Panc1 (cell line): ENCODE data around the gene BBC3. TPM values are rescaled to one million over a fixed set of nuclear protein-coding genes. Genes with fewer than 3 reads are reported as not detected.

Experiments
- ATAC-seq: fragments of 200-7000 bp; cut with Tn5 transposase; 2 replicates; pipeline ENCODE4 v1.9.1; 2020; ENCODE audit warnings: mild to moderate bottlenecking, moderate library complexity
- BruUV-seq: library from RNA; stranded (reverse); fragments of 400-500 nt; replicated peaks from 2 replicates; lab custom pipeline; 2021; lab: Mats Ljungman, UMichigan
- CTCF ChIA-PET: fragments of 300-600 bp; sonication (Branson Sonifier 250); formaldehyde crosslinking; loops from one replicate; lab custom pipeline; 2022; ENCODE audit warnings: antibody characterized with exemption; lab: Charles Lee
- POLR2A ChIA-PET: fragments of 300-600 bp; sonication (Branson Sonifier 250); formaldehyde crosslinking; loops from one replicate; lab custom pipeline; 2022; ENCODE audit warnings: antibody characterized with exemption; lab: Charles Lee
- DNase-seq: peaks from one replicate; pipeline ENCODE4 v3.0.0-alpha.2; 2010; ENCODE audit warnings: low read depth, low spot score
- H3K27ac ChIP-seq: 2 replicates; pipeline ENCODE4 v1.5.1; 2011; ENCODE audit warnings: mild to moderate bottlenecking, low read length, inconsistent platforms
- H3K27me3 ChIP-seq: fragments of 200-500 bp; sonication (Bioruptor generic); 2 replicates; pipeline ENCODE4 v1.6.0; 2014; ENCODE audit warnings: low read length, inconsistent platforms; ENCODE audit not compliant: control insufficient read depth, insufficient read depth
- H3K36me3 ChIP-seq: fragments of 200-500 bp; sonication (Bioruptor generic); 2 replicates; pipeline ENCODE4 v1.5.1; 2014; ENCODE audit warnings: inconsistent platforms, mild to moderate bottlenecking, low read length, moderate library complexity; ENCODE audit not compliant: control insufficient read depth, insufficient read depth
- H3K4me1 ChIP-seq: 2 replicates; pipeline ENCODE4 v1.5.1; 2011; ENCODE audit warnings: inconsistent platforms, mild to moderate bottlenecking, low read length, moderate library complexity; ENCODE audit not compliant: control insufficient read depth, insufficient read depth
- H3K4me3 ChIP-seq, 2 experiments: 2 replicates each; pipeline ENCODE4 v1.5.1; 2011 to 2012; ENCODE audit warnings: low read depth in 2 of 2, low read length in 2 of 2, mild to moderate bottlenecking in 2 of 2, inconsistent platforms in 1 of 2, moderate library complexity in 1 of 2
- H3K9me3 ChIP-seq: fragments of 200-500 bp; sonication (Bioruptor generic); 2 replicates; pipeline ENCODE4 v1.5.1; 2014; ENCODE audit warnings: low read depth, mild to moderate bottlenecking, inconsistent platforms, low read length, moderate library complexity; ENCODE audit not compliant: control insufficient read depth, insufficient read depth
- POLR2AphosphoS5 ChIP-seq: IDR thresholded peaks from 2 replicates; pipeline ENCODE4 v1.6.1; 2012; ENCODE audit warnings: mild to moderate bottlenecking, low read depth, low read length, moderate library complexity
- SIN3A ChIP-seq: IDR thresholded peaks from 2 replicates; pipeline ENCODE4 v1.6.1; 2012; ENCODE audit warnings: low read depth, mild to moderate bottlenecking, low read length, moderate library complexity, borderline replicate concordance; ENCODE audit not compliant: insufficient read depth
- TCF7L2 ChIP-seq: IDR thresholded peaks from 2 replicates; pipeline ENCODE4 v1.6.1; 2011; ENCODE audit warnings: mild to moderate bottlenecking, low read depth, low read length, inconsistent platforms
- in situ Hi-C: cut with HindIII; loops from 2 replicates; pipeline ENCODE4 v1.10.0; 2016; ENCODE audit warnings: low sequenced_read_pairs, low pct_unique_long_range_greater_than_20kb
- intact Hi-C: fragments of 100-400 bp; cut with micrococcal nuclease; formaldehyde crosslinking; loops from one replicate; pipeline ENCODE4 v1.10.0; 2022; ENCODE audit not compliant: unreplicated experiment
- total RNA-seq: library from RNA; stranded (reverse); gene quantifications from one replicate; pipeline ENCODE4 v1.2.1, GENCODE V29; 2021; ENCODE audit not compliant: unreplicated experiment
- TF ChIP-seq, protein P1 (sequence below): fragments of 450-650 bp; IDR thresholded peaks from 2 replicates; pipeline ENCODE4 v1.5.1; 2017; ENCODE audit warnings: mild to moderate bottlenecking
- TF ChIP-seq, protein P2 (sequence below), 2 experiments: IDR thresholded peaks; 2 replicates each; pipeline ENCODE4 v1.6.1; 2011 to 2012; ENCODE audit warnings: low read depth in 2 of 2, control low read depth in 1 of 2, low read length in 1 of 2, mild to moderate bottlenecking in 1 of 2, moderate library complexity in 1 of 2; ENCODE audit not compliant: insufficient read depth in 1 of 2

The BBC3 gene
- total RNA-seq, 1 experiment from 2014 or later = 7.6 TPM

DNA sequence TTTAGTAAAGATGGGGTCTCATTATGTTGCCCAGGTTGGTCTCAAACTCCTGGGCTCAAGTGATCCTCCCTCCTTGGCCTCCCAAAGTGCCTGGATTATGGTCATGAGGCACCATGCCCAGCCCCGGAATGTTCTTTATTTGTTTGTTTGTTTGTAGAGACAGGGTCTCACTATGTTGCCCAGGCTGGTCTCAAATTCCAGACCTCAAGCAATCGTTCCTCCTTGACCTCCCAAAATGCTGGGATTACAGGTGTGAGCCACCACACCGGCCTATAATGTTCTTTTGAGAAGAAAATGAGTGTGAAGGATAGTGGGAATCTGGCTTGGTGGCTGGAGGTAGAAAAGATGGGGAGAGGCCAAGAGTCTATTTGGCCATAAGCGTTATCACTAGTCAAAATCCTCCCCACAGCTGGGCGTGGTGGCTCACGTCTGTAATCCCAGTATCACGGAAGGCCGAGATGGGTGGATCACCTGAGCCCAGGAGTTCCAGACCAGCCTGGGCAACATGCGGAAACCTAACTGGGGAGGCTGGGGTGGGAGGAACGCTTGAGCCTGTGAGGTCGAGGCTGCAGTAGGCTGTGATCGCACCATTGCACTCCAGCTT is 5.2 kb upstream of the BBC3 start:
- in situ Hi-C loops (no loop called here), intact Hi-C loops (no loop called here)
- ATAC-seq (no peak), DNase-seq (no peak)
- Histone ChIP-seq H3K4me3 (no peak overlapping the region), H3K27me3 (no peaks in the 10 kb centered on the region), H3K36me3 (no peaks in the 10 kb centered on the region), H3K27ac (no peak overlapping the region), H3K9me3 (no peaks in the 10 kb centered on the region), H3K4me1 (peaks cover 5% of the 10 kb centered on the region)
- BruUV-seq = no TSS peak
- POLR2A ChIA-PET = no interaction called here
- CTCF ChIA-PET = no interaction called here
- TF ChIP-seq SIN3A (no peak), TCF7L2 (no peak), POLR2AphosphoS5 (no peak)
- TF ChIP-seq, protein P1, sequence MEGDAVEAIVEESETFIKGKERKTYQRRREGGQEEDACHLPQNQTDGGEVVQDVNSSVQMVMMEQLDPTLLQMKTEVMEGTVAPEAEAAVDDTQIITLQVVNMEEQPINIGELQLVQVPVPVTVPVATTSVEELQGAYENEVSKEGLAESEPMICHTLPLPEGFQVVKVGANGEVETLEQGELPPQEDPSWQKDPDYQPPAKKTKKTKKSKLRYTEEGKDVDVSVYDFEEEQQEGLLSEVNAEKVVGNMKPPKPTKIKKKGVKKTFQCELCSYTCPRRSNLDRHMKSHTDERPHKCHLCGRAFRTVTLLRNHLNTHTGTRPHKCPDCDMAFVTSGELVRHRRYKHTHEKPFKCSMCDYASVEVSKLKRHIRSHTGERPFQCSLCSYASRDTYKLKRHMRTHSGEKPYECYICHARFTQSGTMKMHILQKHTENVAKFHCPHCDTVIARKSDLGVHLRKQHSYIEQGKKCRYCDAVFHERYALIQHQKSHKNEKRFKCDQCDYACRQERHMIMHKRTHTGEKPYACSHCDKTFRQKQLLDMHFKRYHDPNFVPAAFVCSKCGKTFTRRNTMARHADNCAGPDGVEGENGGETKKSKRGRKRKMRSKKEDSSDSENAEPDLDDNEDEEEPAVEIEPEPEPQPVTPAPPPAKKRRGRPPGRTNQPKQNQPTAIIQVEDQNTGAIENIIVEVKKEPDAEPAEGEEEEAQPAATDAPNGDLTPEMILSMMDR = no peak
- TF ChIP-seq, protein P2, sequence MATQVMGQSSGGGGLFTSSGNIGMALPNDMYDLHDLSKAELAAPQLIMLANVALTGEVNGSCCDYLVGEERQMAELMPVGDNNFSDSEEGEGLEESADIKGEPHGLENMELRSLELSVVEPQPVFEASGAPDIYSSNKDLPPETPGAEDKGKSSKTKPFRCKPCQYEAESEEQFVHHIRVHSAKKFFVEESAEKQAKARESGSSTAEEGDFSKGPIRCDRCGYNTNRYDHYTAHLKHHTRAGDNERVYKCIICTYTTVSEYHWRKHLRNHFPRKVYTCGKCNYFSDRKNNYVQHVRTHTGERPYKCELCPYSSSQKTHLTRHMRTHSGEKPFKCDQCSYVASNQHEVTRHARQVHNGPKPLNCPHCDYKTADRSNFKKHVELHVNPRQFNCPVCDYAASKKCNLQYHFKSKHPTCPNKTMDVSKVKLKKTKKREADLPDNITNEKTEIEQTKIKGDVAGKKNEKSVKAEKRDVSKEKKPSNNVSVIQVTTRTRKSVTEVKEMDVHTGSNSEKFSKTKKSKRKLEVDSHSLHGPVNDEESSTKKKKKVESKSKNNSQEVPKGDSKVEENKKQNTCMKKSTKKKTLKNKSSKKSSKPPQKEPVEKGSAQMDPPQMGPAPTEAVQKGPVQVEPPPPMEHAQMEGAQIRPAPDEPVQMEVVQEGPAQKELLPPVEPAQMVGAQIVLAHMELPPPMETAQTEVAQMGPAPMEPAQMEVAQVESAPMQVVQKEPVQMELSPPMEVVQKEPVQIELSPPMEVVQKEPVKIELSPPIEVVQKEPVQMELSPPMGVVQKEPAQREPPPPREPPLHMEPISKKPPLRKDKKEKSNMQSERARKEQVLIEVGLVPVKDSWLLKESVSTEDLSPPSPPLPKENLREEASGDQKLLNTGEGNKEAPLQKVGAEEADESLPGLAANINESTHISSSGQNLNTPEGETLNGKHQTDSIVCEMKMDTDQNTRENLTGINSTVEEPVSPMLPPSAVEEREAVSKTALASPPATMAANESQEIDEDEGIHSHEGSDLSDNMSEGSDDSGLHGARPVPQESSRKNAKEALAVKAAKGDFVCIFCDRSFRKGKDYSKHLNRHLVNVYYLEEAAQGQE (IDR thresholded peaks at IDR 0.05; ENCODE audit: insufficient read depth in 1 of 2, low read depth in 2 of 2, low read length in 1 of 2) = no peak

DNA sequence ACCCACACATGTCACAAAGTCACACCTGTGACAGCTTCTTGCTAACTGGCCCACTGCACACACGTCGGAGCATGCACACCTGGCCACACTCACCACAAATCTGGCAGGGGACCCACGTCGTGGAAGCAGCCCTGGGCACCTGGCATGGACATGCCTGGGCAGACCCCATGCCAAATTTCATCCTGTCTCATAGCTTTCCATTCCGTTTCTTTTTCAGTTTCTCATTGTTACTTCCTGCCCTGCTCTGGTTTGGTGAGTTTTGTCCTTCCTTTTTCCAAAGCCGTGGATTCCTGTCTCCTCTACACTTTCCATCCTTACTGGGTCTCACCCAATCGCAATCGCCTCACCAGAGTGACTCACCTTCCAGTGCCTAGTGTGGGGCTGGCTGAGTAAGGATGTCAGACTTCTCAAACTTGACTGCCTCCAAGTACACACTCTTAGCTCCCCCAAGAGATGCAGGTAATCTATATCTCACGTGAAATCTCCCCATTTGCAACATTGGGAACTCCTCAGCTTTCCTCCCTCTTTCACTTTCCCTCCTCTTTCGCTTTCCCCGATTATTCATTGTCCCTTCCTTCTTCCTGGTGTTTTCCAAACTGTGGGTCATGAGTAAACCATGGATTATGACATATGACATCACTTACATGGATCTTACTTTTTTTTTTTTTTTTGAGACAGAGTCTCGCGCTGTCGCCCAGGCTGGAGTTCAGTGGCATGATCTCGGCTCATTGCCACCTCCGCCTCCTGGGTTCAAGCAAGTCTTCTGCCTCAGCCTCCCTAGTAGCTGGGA is 1.6 kb upstream of the BBC3 start:
- ChIA-PET POLR2A (interaction anchor here (0.8 kb wide), 1 partner anchor 10 kb away, joined by 3 read pairs; no protein-coding TSS in a partner anchor), CTCF (interaction anchor here (1.0 kb wide), 1 partner anchor 22 kb away, joined by 5 read pairs; no protein-coding TSS in a partner anchor)
- peak overlapping the region; percentile 13 to 42; a peak in 3 of 4 replicates for H3K4me3 ChIP-seq
- H3K27ac ChIP-seq = peak overlapping the region; percentile 17; the same call in 1 of the 2 replicates
- in situ Hi-C loops = no loop called here
- DNase-seq (no peak), ATAC-seq (no peak)
- H3K4me1 ChIP-seq = peaks cover 11% of the 10 kb centered on the region
- H3K27me3 ChIP-seq = no peaks in the 10 kb centered on the region
- TF ChIP-seq TCF7L2 (no peak), POLR2AphosphoS5 (no peak), SIN3A (no peak)
- TF ChIP-seq, protein P1 = no peak
- TF ChIP-seq, protein P2 (IDR thresholded peaks at IDR 0.05; ENCODE audit: insufficient read depth in 1 of 2, low read depth in 2 of 2, low read length in 1 of 2) = no peak
- no peaks in the 10 kb centered on the region; the same call in 1 of the 2 replicates for H3K36me3 ChIP-seq
- H3K9me3 ChIP-seq = no peaks in the 10 kb centered on the region
- intact Hi-C loops = no loop called here
- no TSS peak for BruUV-seq
